GM23248 (cell line): ENCODE measurements around the gene CACNA2D2. TPM values are rescaled to one million over a fixed set of nuclear protein-coding genes. Genes with fewer than 3 reads are reported as not detected.
"Not testable (repeated sequence)": the region's sequence is repeated elsewhere in the genome, so short reads cannot be mapped to it uniquely, and the experiment has no call there.

Experiments used
- DNase-seq: peaks from one replicate; pipeline ENCODE4 v3.0.0-alpha.2; 2015
- H2AFZ ChIP-seq: fragments of 200-600 bp; sonication (generic); 2 replicates; pipeline ENCODE4 v1.6.1; 2016; ENCODE audit warnings: antibody characterized with exemption
- H3F3A ChIP-seq: fragments of 200-600 bp; sonication (generic); 2 replicates; pipeline ENCODE4 v1.6.1; 2016; ENCODE audit warnings: mild to moderate bottlenecking, antibody characterized with exemption, mixed run types; ENCODE audit not compliant: insufficient read depth
- H3K27ac ChIP-seq: fragments of 200-600 bp; sonication (generic); 2 replicates; pipeline ENCODE4 v1.5.1; 2016; ENCODE audit warnings: mild to moderate bottlenecking
- H3K27me3 ChIP-seq: fragments of 200-600 bp; sonication (generic); replicated peaks from 2 replicates; pipeline ENCODE4 v1.6.1; 2016; ENCODE audit warnings: mild to moderate bottlenecking; ENCODE audit not compliant: insufficient read depth
- H3K36me3 ChIP-seq: fragments of 200-600 bp; sonication (generic); 2 replicates; pipeline ENCODE4 v1.6.1; 2016; ENCODE audit warnings: low read depth, mild to moderate bottlenecking
- H3K4me1 ChIP-seq: fragments of 200-600 bp; sonication (generic); 2 replicates; pipeline ENCODE4 v1.6.1; 2016; ENCODE audit warnings: mild to moderate bottlenecking; ENCODE audit not compliant: insufficient read depth
- H3K4me2 ChIP-seq: fragments of 200-600 bp; sonication (generic); one replicate; pipeline ENCODE4 v1.6.1; 2016; ENCODE audit warnings: mild to moderate bottlenecking; ENCODE audit not compliant: unreplicated experiment
- H3K4me3 ChIP-seq: fragments of 200-600 bp; sonication (generic); 2 replicates; pipeline ENCODE4 v1.5.1; 2016; ENCODE audit warnings: mild to moderate bottlenecking
- H3K79me2 ChIP-seq: fragments of 200-600 bp; sonication (generic); 2 replicates; pipeline ENCODE4 v1.6.1; 2016; ENCODE audit warnings: mild to moderate bottlenecking; ENCODE audit not compliant: insufficient read depth
- H3K9ac ChIP-seq: fragments of 200-600 bp; sonication (generic); 2 replicates; pipeline ENCODE4 v1.6.1; 2016; ENCODE audit warnings: mild to moderate bottlenecking
- H3K9me2 ChIP-seq: fragments of 200-600 bp; sonication (generic); 2 replicates; pipeline ENCODE4 v1.6.1; 2016; ENCODE audit warnings: mixed run types, mild to moderate bottlenecking, moderate library complexity; ENCODE audit not compliant: insufficient read depth
- H3K9me3 ChIP-seq: fragments of 200-600 bp; sonication (generic); one replicate; pipeline ENCODE4 v1.6.1; 2017; ENCODE audit warnings: low read depth
- H4K20me1 ChIP-seq: fragments of 200-600 bp; sonication (generic); 2 replicates; pipeline ENCODE4 v1.6.0; 2016; ENCODE audit not compliant: insufficient read depth
- EZH2 ChIP-seq: fragments of 200-600 bp; sonication (generic); IDR thresholded peaks from 2 replicates; pipeline ENCODE4 v1.6.1; 2018; ENCODE audit warnings: antibody characterized with exemption, mild to moderate bottlenecking; ENCODE audit not compliant: insufficient read depth, poor library complexity, severe bottlenecking
- EZH2phosphoT487 ChIP-seq: fragments of 200-600 bp; sonication (generic); IDR thresholded peaks from 2 replicates; pipeline ENCODE4 v1.6.1; 2018; ENCODE audit warnings: antibody characterized with exemption, moderate library complexity, mild to moderate bottlenecking, low read depth; ENCODE audit not compliant: insufficient read depth
- WGBS, 2 experiments: methylation state at CpG; one replicate each; pipeline ENCODE4 v1.1.6; 2015 to 2017; ENCODE audit warnings: low lambda C conversion rate in 2 of 2, low coverage in 1 of 2; ENCODE audit errors: missing lambda C conversion rate in 2 of 2; 5-methylcytosine and 5-hydroxymethylcytosine counted together
- in situ Hi-C: fragments of 300-500 bp; cut with MboI; formaldehyde crosslinking; loops from 2 replicates; pipeline ENCODE4 v1.15.0; 2020
- polyA plus RNA-seq: library from polyadenylated mRNA; unstranded; fragments of >200 nt; fragmentation: Nextera tagmentation; extraction: Ambion mirVana; gene quantifications from 2 replicates; pipeline ENCODE4 v1.2.1, GENCODE V29; 2016
- total RNA-seq: library from RNA; depleted of rRNA; stranded (reverse); fragments of >200 nt; shearing (Covaris generic); gene quantifications from 2 replicates; pipeline ENCODE4 v1.2.3, GENCODE V29; 2014

Gene CACNA2D2
- total and polyA plus RNA-seq, 2 experiments from 2014 or later: not detected

DNA sequence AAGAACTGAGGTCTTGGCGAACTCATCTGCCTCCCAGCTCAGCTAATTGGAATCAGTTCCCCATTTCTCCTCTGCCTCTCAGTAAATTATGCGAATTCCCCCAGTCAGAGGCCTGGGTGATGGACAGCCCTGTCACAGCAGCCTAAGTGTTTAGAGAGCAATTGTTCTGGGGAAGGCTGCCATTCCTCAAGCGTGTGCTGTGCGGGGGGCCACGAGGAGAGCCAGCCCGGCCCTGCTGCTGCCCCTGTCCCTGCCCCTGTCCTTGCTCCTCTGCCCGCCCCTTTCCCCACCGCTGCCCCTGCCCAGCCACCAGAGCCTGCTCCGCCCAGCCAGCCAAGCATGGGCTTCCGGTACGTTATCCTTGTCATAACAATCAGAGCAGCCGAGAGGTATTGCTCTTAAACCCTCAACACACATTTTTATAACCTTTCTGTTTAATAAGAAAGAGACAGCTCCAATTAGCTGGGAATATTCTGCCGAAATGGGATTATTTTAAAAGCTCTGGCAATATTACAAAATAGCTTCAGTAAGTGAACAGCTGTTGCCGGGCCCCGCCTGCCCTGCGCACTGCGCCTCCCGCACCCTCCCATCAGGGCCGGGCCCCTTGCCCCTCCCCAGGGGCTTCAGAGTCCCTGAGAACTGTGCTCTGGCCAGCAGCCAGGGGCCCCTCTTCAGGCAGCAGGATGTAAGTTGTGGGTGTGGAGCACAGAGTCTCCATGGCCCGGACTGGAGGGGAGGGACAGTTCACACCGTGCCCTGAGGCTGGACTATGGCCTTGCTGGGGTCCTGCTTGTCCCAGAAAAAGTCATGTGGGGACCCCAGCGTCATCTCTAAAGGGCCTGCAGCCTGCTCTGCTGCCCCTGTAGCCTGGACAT lies 12.4 kb upstream of the CACNA2D2 start:
- peak; percentile 13 for DNase-seq
- Histone ChIP-seq H3K4me3 (no peak overlapping the region), H3K4me2 (no peak overlapping the region), H3K27ac (no peak overlapping the region), H4K20me1 (no peaks in the 10 kb centered on the region), H3K36me3 (no peaks in the 10 kb centered on the region), H3K9me2 (no peaks in the 10 kb centered on the region), H3K27me3 (peaks cover 37% of the 10 kb centered on the region), H3K9me3 (no peaks in the 10 kb centered on the region), H2AFZ (no peak overlapping the region), H3K9ac (no peak overlapping the region), H3K79me2 (no peaks in the 10 kb centered on the region), H3F3A (no peaks in the 10 kb centered on the region), H3K4me1 (no peaks in the 10 kb centered on the region)
- TF ChIP-seq EZH2 (no peak), EZH2phosphoT487 (no peak)
- WGBS, 2 experiments: 17 to 18% methylated on average over 19 to 22 of the region's 22 CpGs
- in situ Hi-C loops: no loop called here

DNA sequence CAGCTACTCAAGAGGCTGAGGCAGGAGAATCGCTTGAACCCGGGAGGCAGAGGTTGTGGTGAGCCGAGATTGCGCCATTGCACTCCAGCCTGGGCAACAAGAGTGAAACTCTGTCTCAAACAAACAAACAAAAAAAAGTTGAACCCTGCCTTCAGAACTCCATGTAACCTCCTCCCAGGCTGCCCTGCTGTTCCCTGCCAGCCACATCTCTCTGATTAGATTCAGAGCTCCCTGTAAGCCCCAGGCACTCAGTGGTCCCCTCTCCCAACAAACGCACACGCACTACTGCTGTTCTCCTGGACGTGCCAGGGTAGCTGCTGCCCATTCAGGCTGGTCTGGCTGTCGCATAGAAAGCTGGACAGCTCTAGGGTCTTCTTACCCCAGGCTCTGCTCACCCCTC lies 9.5 kb upstream of the CACNA2D2 start:
- in situ Hi-C loops, H3K36me3 ChIP-seq, H4K20me1 ChIP-seq, H3F3A ChIP-seq, H3K9me3 ChIP-seq, H3K9ac ChIP-seq, H3K4me3 ChIP-seq, H3K79me2 ChIP-seq, DNase-seq, H3K4me2 ChIP-seq, H2AFZ ChIP-seq, H3K4me1 ChIP-seq, H3K9me2 ChIP-seq, H3K27ac ChIP-seq: not testable (repeated sequence)
- peaks cover 27% of the 10 kb centered on the region for H3K27me3 ChIP-seq
- 76 to 77% methylated on average over 8 of the region's 8 CpGs for WGBS, 2 experiments

GRCh38 chr3:50512131-50512530 lies 8.7 kb upstream of the CACNA2D2 start:
- H3K9me3 ChIP-seq: no peaks in the 10 kb centered on the region
- H3K27ac ChIP-seq: no peak overlapping the region
- H3K4me1 ChIP-seq: no peaks in the 10 kb centered on the region
- H3K79me2 ChIP-seq: no peaks in the 10 kb centered on the region
- peaks cover 27% of the 10 kb centered on the region for H3K27me3 ChIP-seq
- no peaks in the 10 kb centered on the region for H3K9me2 ChIP-seq
- H3K4me3 ChIP-seq: no peak overlapping the region
- H3K9ac ChIP-seq: no peak overlapping the region
- no peak overlapping the region for H3K4me2 ChIP-seq
- in situ Hi-C loops: no loop called here
- no peaks in the 10 kb centered on the region for H3F3A ChIP-seq
- WGBS, 2 experiments: 57 to 63% methylated on average over 3 of the region's 3 CpGs
- TF ChIP-seq EZH2phosphoT487 (no peak), EZH2 (no peak)
- H2AFZ ChIP-seq: no peak overlapping the region
- no peaks in the 10 kb centered on the region for H3K36me3 ChIP-seq
- no peaks in the 10 kb centered on the region for H4K20me1 ChIP-seq
- no peak for DNase-seq

GRCh38 chr3:50510325-50510724 lies 6.9 kb upstream of the CACNA2D2 start:
- Histone ChIP-seq H3K4me2 (no peak overlapping the region), H3K27ac (no peak overlapping the region), H3K9me3 (no peaks in the 10 kb centered on the region), H3K4me1 (no peaks in the 10 kb centered on the region), H3K27me3 (peaks cover 27% of the 10 kb centered on the region), H3K79me2 (no peaks in the 10 kb centered on the region), H3K9ac (no peak overlapping the region), H3F3A (no peaks in the 10 kb centered on the region), H4K20me1 (no peaks in the 10 kb centered on the region), H3K9me2 (no peaks in the 10 kb centered on the region), H3K4me3 (no peak overlapping the region), H2AFZ (no peak overlapping the region), H3K36me3 (no peaks in the 10 kb centered on the region)
- in situ Hi-C loops: no loop called here
- WGBS, 2 experiments: 21 to 28% methylated on average over 2 of the region's 2 CpGs
- no peak for DNase-seq
- TF ChIP-seq EZH2 (no peak), EZH2phosphoT487 (no peak)
